Stimulated activated CD4-positive, alpha-beta T cell treated with anti-CD3 and anti-CD28 coated beads, TNF-alpha, amount 100 ng/mL, for 24 hours (primary cell): ENCODE data around the gene CHAF1B.
"Not testable (repeated sequence)": the region's sequence is repeated elsewhere in the genome, so short reads cannot be mapped to it uniquely, and the experiment has no call there.

Experiments
- DNase-seq, 3 experiments: peaks; one replicate each; pipeline ENCODE4 v3.0.0-alpha.2; 2020; ENCODE audit warnings: low read depth in 3 of 3

Gene CHAF1B

GRCh38 chr21:36388096-36388495 is 2.9 kb downstream of the CHAF1B start:
- no peak for DNase-seq

GRCh38 chr21:36388835-36389234 is 3.6 kb downstream of the CHAF1B start:
- no peak for DNase-seq

GRCh38 chr21:36391649-36392048 is 6.5 kb downstream of the CHAF1B start:
- DNase-seq, result not testable (repeated sequence)

- DNase-seq, result no peak
Observed at GRCh38 chr21:36395353-36396111, 10.3 kb downstream of the CHAF1B start.

GRCh38 chr21:36396325-36396724 is 11.1 kb downstream of the CHAF1B start:
- DNase-seq, result no peak

- DNase-seq, result no peak
Observed at GRCh38 chr21:36396971-36397370, 11.8 kb downstream of the CHAF1B start.

- DNase-seq, result no peak
Observed at GRCh38 chr21:36397606-36398005, 12.4 kb downstream of the CHAF1B start.

GRCh38 chr21:36399736-36400135 is 14.5 kb downstream of the CHAF1B start:
- DNase-seq, result not testable (repeated sequence)

- DNase-seq, result no peak
Observed at GRCh38 chr21:36400719-36401118, 15.5 kb downstream of the CHAF1B start.

- DNase-seq, result no peak
Observed at GRCh38 chr21:36402339-36402738, 17.1 kb downstream of the CHAF1B start.

- no peak for DNase-seq
Observed at GRCh38 chr21:36403713-36404112, 18.5 kb downstream of the CHAF1B start.

GRCh38 chr21:36408568-36408967 is 23.4 kb downstream of the CHAF1B start:
- no peak for DNase-seq

- DNase-seq, result no peak
Observed at GRCh38 chr21:36411301-36411700, 26.1 kb downstream of the CHAF1B start.

GRCh38 chr21:36412916-36413315 is 27.7 kb downstream of the CHAF1B start:
- no peak for DNase-seq

- DNase-seq, result no peak
Observed at GRCh38 chr21:36415375-36415774, 30.2 kb downstream of the CHAF1B start.

- DNase-seq, result no peak
Observed at GRCh38 chr21:36419241-36419640, 34.0 kb downstream of the CHAF1B start.

- DNase-seq, result peak in 2 of 3 experiments; percentile 10 to 40
Observed at GRCh38 chr21:36419996-36420395, 34.8 kb downstream of the CHAF1B start.

- no peak for DNase-seq
Observed at GRCh38 chr21:36420571-36421339, 35.6 kb downstream of the CHAF1B start.

GRCh38 chr21:36422279-36423098 is 37.3 kb downstream of the CHAF1B start:
- DNase-seq, result peak in 1 of 3 experiments; percentile 34

GRCh38 chr21:36423771-36424433 is 38.7 kb downstream of the CHAF1B start:
- no peak for DNase-seq

- no peak for DNase-seq
Observed at GRCh38 chr21:36424592-36424991, 39.4 kb downstream of the CHAF1B start.

- DNase-seq, result no peak
Observed at GRCh38 chr21:36425286-36425685, 40.1 kb downstream of the CHAF1B start.
